ENCODE measurements around the gene POLA1.
A peak's percentile ranks its signal among the peaks of the same experiment; 100 is the strongest.

The POLA1 gene

GRCh38 chrX:25003066-25003849 lies 309.5 kb downstream of the POLA1 start:
- DNase-seq (ENCODE audit: low read depth, low spot score) = no peak
- Histone ChIP-seq H3K27me3 (ENCODE audit: insufficient read depth, insufficient read length) (peaks cover 85% of the 10 kb centered on the region), H3K4me3 (ENCODE audit: insufficient read length, low read depth) (peak overlapping the region; percentile 29)

GRCh38 chrX:25004040-25004439 lies 310.3 kb downstream of the POLA1 start:
- TF ChIP-seq YY1 (IDR thresholded peaks at IDR 0.05; ENCODE audit: insufficient read depth, insufficient read length) (no peak), ZNF274 (IDR thresholded peaks at IDR 0.05; ENCODE audit: low read depth, low read length) (no peak)
- Histone ChIP-seq H3K4me1 (ENCODE audit: insufficient read depth, insufficient read length) (peaks cover 5% of the 10 kb centered on the region), H3K36me3 (ENCODE audit: insufficient read depth, insufficient read length, low read length) (no peaks in the 10 kb centered on the region), H3K27me3 (ENCODE audit: insufficient read depth, insufficient read length) (peaks cover 93% of the 10 kb centered on the region), H3K9ac (ENCODE audit: insufficient read length, low read depth) (no peak overlapping the region), H3K4me3 (ENCODE audit: insufficient read length, low read depth) (no peak overlapping the region), H3K9me3 (ENCODE audit: insufficient read depth, low read length) (no peaks in the 10 kb centered on the region)
- no peak for DNase-seq (ENCODE audit: low read depth, low spot score)

More at GRCh38 chrX:25003066-25003849, 309.5 kb downstream of the POLA1 start:
- H3K9ac ChIP-seq (ENCODE audit: insufficient read length, low read depth) = no peak overlapping the region
- TF ChIP-seq ZNF274 (IDR thresholded peaks at IDR 0.05; ENCODE audit: low read depth, low read length) (no peak), YY1 (IDR thresholded peaks at IDR 0.05; ENCODE audit: insufficient read depth, insufficient read length) (no peak), SUZ12 (IDR thresholded peaks at IDR 0.05; ENCODE audit: extremely low read depth, insufficient read depth, insufficient read length) (no peak)
- no peaks in the 10 kb centered on the region for H3K36me3 ChIP-seq (ENCODE audit: insufficient read depth, insufficient read length, low read length)
- H3K9me3 ChIP-seq (ENCODE audit: insufficient read depth, low read length) = no peaks in the 10 kb centered on the region
- H3K4me1 ChIP-seq (ENCODE audit: insufficient read depth, insufficient read length) = peaks cover 5% of the 10 kb centered on the region

GRCh38 chrX:25004485-25005032 lies 310.8 kb downstream of the POLA1 start:
- Histone ChIP-seq H3K4me3 (ENCODE audit: insufficient read length, low read depth) (peak overlapping the region; percentile 21), H3K36me3 (ENCODE audit: insufficient read depth, insufficient read length, low read length) (no peaks in the 10 kb centered on the region), H3K27me3 (ENCODE audit: insufficient read depth, insufficient read length) (peaks cover 95% of the 10 kb centered on the region), H3K4me1 (ENCODE audit: insufficient read depth, insufficient read length) (peaks cover 5% of the 10 kb centered on the region), H3K9ac (ENCODE audit: insufficient read length, low read depth) (peak overlapping the region; percentile 57), H3K9me3 (ENCODE audit: insufficient read depth, low read length) (no peaks in the 10 kb centered on the region)
- TF ChIP-seq SUZ12 (IDR thresholded peaks at IDR 0.05; ENCODE audit: extremely low read depth, insufficient read depth, insufficient read length) = peak; percentile 92
- no peak for TF ChIP-seq YY1 (IDR thresholded peaks at IDR 0.05; ENCODE audit: insufficient read depth, insufficient read length)
- TF ChIP-seq ZNF274 (IDR thresholded peaks at IDR 0.05; ENCODE audit: low read depth, low read length) = no peak
- DNase-seq (ENCODE audit: low read depth, low spot score) = no peak

GRCh38 chrX:25005034-25005381 lies 311.3 kb downstream of the POLA1 start:
- peaks cover 5% of the 10 kb centered on the region for H3K4me1 ChIP-seq (ENCODE audit: insufficient read depth, insufficient read length)
- peak overlapping the region; percentile 32 for H3K9ac ChIP-seq (ENCODE audit: insufficient read length, low read depth)
- no peak for TF ChIP-seq YY1 (IDR thresholded peaks at IDR 0.05; ENCODE audit: insufficient read depth, insufficient read length)
- no peak for TF ChIP-seq ZNF274 (IDR thresholded peaks at IDR 0.05; ENCODE audit: low read depth, low read length)
- no peak for TF ChIP-seq SUZ12 (IDR thresholded peaks at IDR 0.05; ENCODE audit: extremely low read depth, insufficient read depth, insufficient read length)
- DNase-seq (ENCODE audit: low read depth, low spot score) = no peak
- peaks cover 97% of the 10 kb centered on the region for H3K27me3 ChIP-seq (ENCODE audit: insufficient read depth, insufficient read length)
- H3K4me3 ChIP-seq (ENCODE audit: insufficient read length, low read depth) = peak overlapping the region; percentile 21
- H3K36me3 ChIP-seq (ENCODE audit: insufficient read depth, insufficient read length, low read length) = no peaks in the 10 kb centered on the region
- H3K9me3 ChIP-seq (ENCODE audit: insufficient read depth, low read length) = no peaks in the 10 kb centered on the region

- peak overlapping the region; percentile 32 for H3K9ac ChIP-seq (ENCODE audit: insufficient read length, low read depth)
- peak; percentile 77 for TF ChIP-seq SUZ12 (IDR thresholded peaks at IDR 0.05; ENCODE audit: extremely low read depth, insufficient read depth, insufficient read length)
- TF ChIP-seq YY1 (IDR thresholded peaks at IDR 0.05; ENCODE audit: insufficient read depth, insufficient read length) = no peak
- TF ChIP-seq ZNF274 (IDR thresholded peaks at IDR 0.05; ENCODE audit: low read depth, low read length) = no peak
- no peaks in the 10 kb centered on the region for H3K9me3 ChIP-seq (ENCODE audit: insufficient read depth, low read length)
- peak overlapping the region; percentile 21 for H3K4me3 ChIP-seq (ENCODE audit: insufficient read length, low read depth)
- peaks cover 99% of the 10 kb centered on the region for H3K27me3 ChIP-seq (ENCODE audit: insufficient read depth, insufficient read length)
- H3K4me1 ChIP-seq (ENCODE audit: insufficient read depth, insufficient read length) = peaks cover 5% of the 10 kb centered on the region
- H3K36me3 ChIP-seq (ENCODE audit: insufficient read depth, insufficient read length, low read length) = no peaks in the 10 kb centered on the region
- no peak for DNase-seq (ENCODE audit: low read depth, low spot score)
These were observed 311.9 kb downstream of the POLA1 start for GRCh38 chrX:25005382-25006185.

- peaks cover 99% of the 10 kb centered on the region for H3K27me3 ChIP-seq (ENCODE audit: insufficient read depth, insufficient read length)
- no peaks in the 10 kb centered on the region for H3K36me3 ChIP-seq (ENCODE audit: insufficient read depth, insufficient read length, low read length)
- H3K9me3 ChIP-seq (ENCODE audit: insufficient read depth, low read length) = no peaks in the 10 kb centered on the region
- peaks cover 6% of the 10 kb centered on the region for H3K4me1 ChIP-seq (ENCODE audit: insufficient read depth, insufficient read length)
- H3K4me3 ChIP-seq (ENCODE audit: insufficient read length, low read depth) = no peak overlapping the region
- TF ChIP-seq ZNF274 (IDR thresholded peaks at IDR 0.05; ENCODE audit: low read depth, low read length) (no peak), SUZ12 (IDR thresholded peaks at IDR 0.05; ENCODE audit: extremely low read depth, insufficient read depth, insufficient read length) (no peak), YY1 (IDR thresholded peaks at IDR 0.05; ENCODE audit: insufficient read depth, insufficient read length) (no peak)
- DNase-seq (ENCODE audit: low read depth, low spot score) = no peak
- no peak overlapping the region for H3K9ac ChIP-seq (ENCODE audit: insufficient read length, low read depth)
These were observed 312.9 kb downstream of the POLA1 start for GRCh38 chrX:25006586-25007058.

Measured in NT2/D1 (cell line).